ENCODE data around the gene NRN1L.

DNA sequence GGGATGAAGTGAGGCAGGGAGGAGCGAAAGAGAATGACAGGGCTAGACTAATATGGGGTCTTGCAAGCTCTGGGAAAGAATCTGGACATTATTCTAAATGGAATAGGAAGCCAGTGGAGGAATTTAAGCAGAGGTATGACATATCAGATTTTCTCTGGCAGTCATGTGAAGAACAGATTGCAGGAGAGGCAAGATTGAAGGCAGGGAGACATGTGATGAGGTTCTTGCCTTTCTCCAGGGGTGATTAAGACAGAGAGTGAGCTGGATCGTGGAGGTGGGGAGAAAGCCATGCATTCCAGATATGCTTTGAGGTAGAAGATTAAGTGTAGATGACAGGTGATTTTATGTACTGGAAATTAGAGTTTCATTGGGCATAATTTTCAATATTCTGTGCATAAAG, 46.9 kb upstream of the NRN1L start:
- TF ChIP-seq, protein P1, sequence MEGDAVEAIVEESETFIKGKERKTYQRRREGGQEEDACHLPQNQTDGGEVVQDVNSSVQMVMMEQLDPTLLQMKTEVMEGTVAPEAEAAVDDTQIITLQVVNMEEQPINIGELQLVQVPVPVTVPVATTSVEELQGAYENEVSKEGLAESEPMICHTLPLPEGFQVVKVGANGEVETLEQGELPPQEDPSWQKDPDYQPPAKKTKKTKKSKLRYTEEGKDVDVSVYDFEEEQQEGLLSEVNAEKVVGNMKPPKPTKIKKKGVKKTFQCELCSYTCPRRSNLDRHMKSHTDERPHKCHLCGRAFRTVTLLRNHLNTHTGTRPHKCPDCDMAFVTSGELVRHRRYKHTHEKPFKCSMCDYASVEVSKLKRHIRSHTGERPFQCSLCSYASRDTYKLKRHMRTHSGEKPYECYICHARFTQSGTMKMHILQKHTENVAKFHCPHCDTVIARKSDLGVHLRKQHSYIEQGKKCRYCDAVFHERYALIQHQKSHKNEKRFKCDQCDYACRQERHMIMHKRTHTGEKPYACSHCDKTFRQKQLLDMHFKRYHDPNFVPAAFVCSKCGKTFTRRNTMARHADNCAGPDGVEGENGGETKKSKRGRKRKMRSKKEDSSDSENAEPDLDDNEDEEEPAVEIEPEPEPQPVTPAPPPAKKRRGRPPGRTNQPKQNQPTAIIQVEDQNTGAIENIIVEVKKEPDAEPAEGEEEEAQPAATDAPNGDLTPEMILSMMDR (conservative IDR thresholded peaks at IDR 0.05; ENCODE audit: low read depth, low read length), result no peak
- no peak for TF ChIP-seq POLR2A (IDR thresholded peaks at IDR 0.05; ENCODE audit: low read depth, low read length)
- no peak for TF ChIP-seq MXI1 (IDR thresholded peaks at IDR 0.05; ENCODE audit: borderline replicate concordance, low read depth, low read length)
- TF ChIP-seq RAD21 (IDR thresholded peaks at IDR 0.05; ENCODE audit: low read length), result no peak
- TF ChIP-seq CEBPB (IDR thresholded peaks at IDR 0.05; ENCODE audit: low read depth, low read length), result no peak
- TF ChIP-seq MAZ (IDR thresholded peaks at IDR 0.05; ENCODE audit: borderline replicate concordance, low read depth, low read length), result no peak
- no peak for TF ChIP-seq SMC3 (IDR thresholded peaks at IDR 0.05; ENCODE audit: low read depth, low read length)
- TF ChIP-seq RCOR1 (IDR thresholded peaks at IDR 0.05; ENCODE audit: insufficient replicate concordance, low read length), result no peak
- TF ChIP-seq MAFK (IDR thresholded peaks at IDR 0.05; ENCODE audit: low read depth, low read length), result no peak
- TF ChIP-seq, protein P2, sequence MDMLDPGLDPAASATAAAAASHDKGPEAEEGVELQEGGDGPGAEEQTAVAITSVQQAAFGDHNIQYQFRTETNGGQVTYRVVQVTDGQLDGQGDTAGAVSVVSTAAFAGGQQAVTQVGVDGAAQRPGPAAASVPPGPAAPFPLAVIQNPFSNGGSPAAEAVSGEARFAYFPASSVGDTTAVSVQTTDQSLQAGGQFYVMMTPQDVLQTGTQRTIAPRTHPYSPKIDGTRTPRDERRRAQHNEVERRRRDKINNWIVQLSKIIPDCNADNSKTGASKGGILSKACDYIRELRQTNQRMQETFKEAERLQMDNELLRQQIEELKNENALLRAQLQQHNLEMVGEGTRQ (IDR thresholded peaks at IDR 0.05; ENCODE audit: low read depth, low read length), result no peak
- no peak for TF ChIP-seq BHLHE40 (IDR thresholded peaks at IDR 0.05; ENCODE audit: low read depth, low read length)
